Tibial nerve (tissue), 4 donors: Measurements from ENCODE around the gene PLAU.

Experiments
- CTCF ChIP-seq, 5 experiments: fragments of 200-600 bp in 3 of 5; fragments of 450-650 bp in 2 of 5; sonication (generic) in 3 of 5; IDR thresholded peaks; one replicate each; pipeline ENCODE4 v1.5.1; 2016 to 2019; ENCODE audit warnings: antibody characterized with exemption in 5 of 5, mild to moderate bottlenecking in 3 of 5, moderate library complexity in 2 of 5
- EP300 ChIP-seq, 2 donors: sonication (generic); formaldehyde crosslinking; IDR thresholded peaks; one replicate each; pipeline ENCODE4 v1.6.1; 2017; ENCODE audit warnings: antibody characterized with exemption in 2 of 2, mild to moderate bottlenecking in 1 of 2
- POLR2A ChIP-seq, 2 donors: fragments of 450-650 bp; IDR thresholded peaks; one replicate each; pipeline ENCODE4 v1.6.1; 2017; ENCODE audit warnings: antibody characterized with exemption in 2 of 2, mild to moderate bottlenecking in 2 of 2, moderate library complexity in 2 of 2

GRCh38 chr10:73884017-73884416 is 26.9 kb upstream of the PLAU start:
- no peak for TF ChIP-seq CTCF (IDR thresholded peaks at IDR 0.05)
- no peak for TF ChIP-seq POLR2A (IDR thresholded peaks at IDR 0.05)
- TF ChIP-seq EP300 (IDR thresholded peaks at IDR 0.05), result no peak
